Liver (tissue), 9 donors: ENCODE data around the gene STRBP. TPM values are rescaled to one million over a fixed set of nuclear protein-coding genes. Genes with fewer than 3 reads are reported as not detected.
"Not testable (repeated sequence)": the region's sequence is repeated elsewhere in the genome, so short reads cannot be mapped to it uniquely, and the experiment has no call there.

Experiments used
- DNase-seq: peaks from one replicate; pipeline ENCODE4 v3.0.0-alpha.2; 2017; ENCODE audit warnings: low spot score
- H3K27ac ChIP-seq, 2 donors: one replicate each; pipeline ENCODE4 v1.7.0; 2013; ENCODE audit warnings: inconsistent platforms in 2 of 2, low read length in 2 of 2, control low read depth in 1 of 2, low read depth in 1 of 2, mild to moderate bottlenecking in 1 of 2
- H3K27me3 ChIP-seq, 4 donors: one replicate each; pipeline versions ENCODE4 v1.6.1 to v1.7.0; 2013; ENCODE audit warnings: low read length in 3 of 4, inconsistent platforms in 1 of 4, mild to moderate bottlenecking in 1 of 4, moderate library complexity in 1 of 4; ENCODE audit not compliant: control insufficient read depth in 4 of 4, insufficient read depth in 4 of 4
- H3K36me3 ChIP-seq, 4 donors: one replicate each; pipeline versions ENCODE4 v1.6.1 to v1.7.0; 2013; ENCODE audit warnings: low read length in 3 of 4, mild to moderate bottlenecking in 3 of 4, low read depth in 1 of 4, moderate library complexity in 1 of 4; ENCODE audit not compliant: control insufficient read depth in 4 of 4, insufficient read depth in 3 of 4
- H3K4me1 ChIP-seq, 4 donors: one replicate each; pipeline versions ENCODE4 v1.6.1 to v1.7.0; 2013; ENCODE audit warnings: low read length in 3 of 4, mild to moderate bottlenecking in 3 of 4, moderate library complexity in 1 of 4; ENCODE audit not compliant: control insufficient read depth in 4 of 4, insufficient read depth in 4 of 4
- H3K4me3 ChIP-seq, 3 donors: one replicate each; pipeline versions ENCODE4 v1.6.1 to v1.7.0; 2013; ENCODE audit warnings: low read length in 3 of 3, control low read depth in 1 of 3, low read depth in 1 of 3, mild to moderate bottlenecking in 1 of 3
- H3K9ac ChIP-seq, 2 donors: one replicate each; pipeline ENCODE4 v1.7.0; 2013; ENCODE audit warnings: low read length in 2 of 2, mild to moderate bottlenecking in 2 of 2, moderate library complexity in 2 of 2, control low read depth in 1 of 2, low read depth in 1 of 2
- H3K9me3 ChIP-seq, 4 donors: one replicate each; pipeline versions ENCODE4 v1.6.1 to v1.7.0; 2013; ENCODE audit warnings: low read length in 3 of 4; ENCODE audit not compliant: control insufficient read depth in 4 of 4
- ATF3 ChIP-seq: IDR thresholded peaks from 2 replicates; pipeline ENCODE4 v1.6.1; 2016; ENCODE audit warnings: antibody characterized with exemption
- CTCF ChIP-seq: fragments of 150-350 bp; IDR thresholded peaks from 2 replicates; pipeline ENCODE4 v1.5.1; 2017; ENCODE audit warnings: improper control_type of control experiment, low read depth, low read length; ENCODE audit not compliant: missing input control
- EGR1 ChIP-seq, 2 donors: IDR thresholded peaks; 2 replicates each; pipeline ENCODE4 v1.6.1; 2016 to 2018; ENCODE audit warnings: antibody characterized with exemption in 2 of 2, low read depth in 2 of 2
- FOXA1 ChIP-seq: IDR thresholded peaks from 2 replicates; pipeline ENCODE4 v1.6.1; 2016; ENCODE audit warnings: antibody characterized with exemption
- FOXA2 ChIP-seq: IDR thresholded peaks from 2 replicates; pipeline ENCODE4 v1.6.1; 2016; ENCODE audit warnings: antibody characterized with exemption
- GABPA ChIP-seq, 2 donors: IDR thresholded peaks in 1 of 2; conservative IDR thresholded peaks in 1 of 2; 2 replicates each; pipeline ENCODE4 v1.6.1; 2016; ENCODE audit warnings: antibody characterized with exemption in 2 of 2, mild to moderate bottlenecking in 1 of 2, moderate library complexity in 1 of 2
- HNF4A ChIP-seq, 2 donors: conservative IDR thresholded peaks; 2 replicates each; pipeline ENCODE4 v1.6.1; 2016; ENCODE audit warnings: antibody characterized with exemption in 2 of 2, mild to moderate bottlenecking in 2 of 2
- HNF4G ChIP-seq: IDR thresholded peaks from 2 replicates; pipeline ENCODE4 v1.6.1; 2016; ENCODE audit warnings: antibody characterized with exemption
- JUND ChIP-seq, 2 donors: IDR thresholded peaks; 2 replicates each; pipeline ENCODE4 v1.6.1; 2016; ENCODE audit warnings: antibody characterized with exemption in 2 of 2
- MAX ChIP-seq: IDR thresholded peaks from 2 replicates; pipeline ENCODE4 v1.6.1; 2016; ENCODE audit warnings: antibody characterized with exemption
- NR2F2 ChIP-seq: IDR thresholded peaks from 2 replicates; pipeline ENCODE4 v1.6.1; 2016; ENCODE audit warnings: antibody characterized with exemption
- RAD21 ChIP-seq, 2 donors: IDR thresholded peaks; 2 replicates each; pipeline ENCODE4 v1.6.1; 2016; ENCODE audit warnings: antibody characterized with exemption in 2 of 2, mild to moderate bottlenecking in 2 of 2
- REST ChIP-seq: IDR thresholded peaks from 2 replicates; pipeline ENCODE4 v1.6.1; 2016; ENCODE audit warnings: antibody characterized with exemption, mild to moderate bottlenecking
- RXRA ChIP-seq, 2 donors: IDR thresholded peaks; 2 replicates each; pipeline ENCODE4 v1.6.1; 2017 to 2018; ENCODE audit warnings: antibody characterized with exemption in 2 of 2, mild to moderate bottlenecking in 1 of 2
- SP1 ChIP-seq: IDR thresholded peaks from 2 replicates; pipeline ENCODE4 v1.6.1; 2018; ENCODE audit warnings: antibody characterized with exemption, mild to moderate bottlenecking
- TAF1 ChIP-seq: conservative IDR thresholded peaks from 2 replicates; pipeline ENCODE4 v1.6.1; 2016; ENCODE audit warnings: antibody characterized with exemption, mild to moderate bottlenecking
- YY1 ChIP-seq: IDR thresholded peaks from 2 replicates; pipeline ENCODE4 v1.6.1; 2016; ENCODE audit warnings: antibody characterized with exemption, mild to moderate bottlenecking
- ZBTB33 ChIP-seq: IDR thresholded peaks from 2 replicates; pipeline ENCODE4 v1.6.1; 2016; ENCODE audit warnings: antibody characterized with exemption
- WGBS: extraction: QIAGEN DNeasy Blood & Tissue Kit; methylation state at CpG from one replicate; pipeline ENCODE4 v1.1.7; 2013; 5-methylcytosine and 5-hydroxymethylcytosine counted together
- polyA plus RNA-seq, 2 donors: library from polyadenylated mRNA; stranded (reverse) in 1 of 2; unstranded in 1 of 2; fragments of 200-250 nt in 1 of 2; fragments of >200 nt in 1 of 2; fragmentation: Nextera tagmentation in 1 of 2; extraction: Ambion mirVana in 1 of 2; gene quantifications; one replicate each; pipeline versions ENCODE4 v1.2.1 to v1.2.3, GENCODE V29; 2013 to 2015
- total RNA-seq, 2 donors: library from RNA; depleted of rRNA; stranded (reverse); fragments of >200 nt; gene quantifications; one replicate each; pipeline ENCODE4 v1.2.3, GENCODE V29; 2014
- donor health status: healthy.
- donor health status: healthy.
- donor health status: healthy.
- donor health status: healthy.
- donor health status: healthy.

STRBP gene
- total and polyA plus RNA-seq, 4 donors = 4.3 to 17.2 (median 8.5) TPM

GRCh38 chr9:123276551-123276950, 8.2 kb upstream of the STRBP start:
- no peaks in the 10 kb centered on the region for H3K4me1 ChIP-seq
- H3K4me3 ChIP-seq = no peak overlapping the region
- DNase-seq = no peak
- H3K9me3 ChIP-seq = no peaks in the 10 kb centered on the region
- no peaks in the 10 kb centered on the region for H3K27me3 ChIP-seq
- no peak overlapping the region for H3K27ac ChIP-seq
- TF ChIP-seq MAX (no peak), REST (no peak), SP1 (no peak), FOXA2 (no peak), GABPA (IDR thresholded peaks at IDR 0.05 in 1 of 2, conservative IDR thresholded peaks at IDR 0.05 in 1 of 2) (no peak), CTCF (no peak), TAF1 (no peak), ZBTB33 (no peak), FOXA1 (no peak), ATF3 (no peak), NR2F2 (no peak), EGR1 (IDR thresholded peaks at IDR 0.05; ENCODE audit: low read depth in 2 of 2) (no peak), HNF4A (conservative IDR thresholded peaks at IDR 0.05) (no peak), RXRA (IDR thresholded peaks at IDR 0.05) (no peak), RAD21 (IDR thresholded peaks at IDR 0.05) (no peak), JUND (IDR thresholded peaks at IDR 0.05) (no peak), YY1 (no peak), HNF4G (no peak)
- no peaks in the 10 kb centered on the region for H3K36me3 ChIP-seq
- no peak overlapping the region for H3K9ac ChIP-seq

GRCh38 chr9:123271133-123271532, 2.7 kb upstream of the STRBP start:
- not testable (repeated sequence) for H3K9ac ChIP-seq, H3K4me3 ChIP-seq, H3K36me3 ChIP-seq, H3K9me3 ChIP-seq, DNase-seq, H3K27me3 ChIP-seq, H3K27ac ChIP-seq
- H3K4me1 ChIP-seq = peaks cover 0 to 11% (median 5%) of the 10 kb centered on the region in 4 donors
- 92% methylated on average over 6 of the region's 6 CpGs for WGBS
